Measurements from ENCODE around the gene ENDOG.

GRCh38 chr9:128771094-128771721 is 47.1 kb upstream of the ENDOG start:
- TF ChIP-seq CTCF (IDR thresholded peaks at IDR 0.05; ENCODE audit: low read depth, low read length): no peak
- no peak for TF ChIP-seq MYC (IDR thresholded peaks at IDR 0.05; ENCODE audit: low read depth, low read length)
- TF ChIP-seq POLR2A (IDR thresholded peaks at IDR 0.05; ENCODE audit: extremely low read depth, insufficient read length): no peak
